Esophagus squamous epithelium (tissue), 5 donors: Measurements from ENCODE around the gene ACER3. TPM values are rescaled to one million over a fixed set of nuclear protein-coding genes. Genes with fewer than 3 reads are reported as not detected.
A peak's percentile ranks its signal among the peaks of the same experiment; 100 is the strongest.

Source experiments
- DNase-seq: peaks from one replicate; lab custom pipeline; 2025; lab: John Stamatoyannopoulos, UW
- H3K27ac ChIP-seq, 4 donors: fragments of 200-600 bp; sonication (generic); one replicate each; pipeline ENCODE4 v1.5.1; 2016 to 2019; ENCODE audit warnings: mild to moderate bottlenecking in 1 of 4
- H3K27me3 ChIP-seq, 4 donors: fragments of 200-600 bp; sonication (generic); 1 replicate in 3 of 4; 2 replicates in 1 of 4; pipeline versions ENCODE4 v1.5.1 to v1.6.0; 2017 to 2021; ENCODE audit warnings: antibody characterized with exemption in 1 of 4
- H3K36me3 ChIP-seq, 3 donors: fragments of 200-600 bp; sonication (generic); one replicate each; pipeline ENCODE4 v1.5.1; 2016 to 2019
- H3K4me1 ChIP-seq, 3 donors: fragments of 200-600 bp; sonication (generic); one replicate each; pipeline ENCODE4 v1.5.1; 2017 to 2019
- H3K4me3 ChIP-seq, 4 donors: fragments of 200-600 bp; sonication (generic); 1 replicate in 3 of 4; 2 replicates in 1 of 4; pipeline ENCODE4 v1.5.1; 2016 to 2019; ENCODE audit warnings: mild to moderate bottlenecking in 2 of 4, moderate library complexity in 1 of 4
- H3K9me3 ChIP-seq, 3 donors: fragments of 200-600 bp; sonication (generic); one replicate each; pipeline ENCODE4 v1.5.1; 2016 to 2019
- POLR2A ChIP-seq, 4 donors: fragments of 450-650 bp; IDR thresholded peaks; one replicate each; pipeline ENCODE4 v1.6.1; 2017; ENCODE audit warnings: antibody characterized with exemption in 4 of 4, mild to moderate bottlenecking in 4 of 4, moderate library complexity in 3 of 4
- WGBS, 2 donors: methylation state at CpG; one replicate each; pipeline ENCODE4 v1.1.5; 2018; 5-methylcytosine and 5-hydroxymethylcytosine counted together
- intact Hi-C: fragments of 100-400 bp; cut with DNase I; formaldehyde crosslinking; loops from one replicate; pipeline ENCODE4 v1.15.0; 2022
- total RNA-seq, 4 donors: library from RNA; depleted of rRNA; stranded (reverse); fragments of >200 nt; gene quantifications; one replicate each; pipeline ENCODE4 v1.1.0, GENCODE V29; 2016
- TF ChIP-seq, protein P1 (sequence below), 6 experiments: fragments of 450-650 bp in 4 of 6; fragments of 200-600 bp in 2 of 6; sonication (generic) in 2 of 6; IDR thresholded peaks; one replicate each; pipeline ENCODE4 v1.5.1; 2016 to 2019; ENCODE audit warnings: antibody characterized with exemption in 6 of 6, mild to moderate bottlenecking in 4 of 6, moderate library complexity in 4 of 6
- donor health status: DM: yes; HTN: yes; CAD: no.

Gene ACER3
- total RNA-seq, 4 donors from 2014 or later = 9.9 to 34.2 (median 23.3) TPM

DNA sequence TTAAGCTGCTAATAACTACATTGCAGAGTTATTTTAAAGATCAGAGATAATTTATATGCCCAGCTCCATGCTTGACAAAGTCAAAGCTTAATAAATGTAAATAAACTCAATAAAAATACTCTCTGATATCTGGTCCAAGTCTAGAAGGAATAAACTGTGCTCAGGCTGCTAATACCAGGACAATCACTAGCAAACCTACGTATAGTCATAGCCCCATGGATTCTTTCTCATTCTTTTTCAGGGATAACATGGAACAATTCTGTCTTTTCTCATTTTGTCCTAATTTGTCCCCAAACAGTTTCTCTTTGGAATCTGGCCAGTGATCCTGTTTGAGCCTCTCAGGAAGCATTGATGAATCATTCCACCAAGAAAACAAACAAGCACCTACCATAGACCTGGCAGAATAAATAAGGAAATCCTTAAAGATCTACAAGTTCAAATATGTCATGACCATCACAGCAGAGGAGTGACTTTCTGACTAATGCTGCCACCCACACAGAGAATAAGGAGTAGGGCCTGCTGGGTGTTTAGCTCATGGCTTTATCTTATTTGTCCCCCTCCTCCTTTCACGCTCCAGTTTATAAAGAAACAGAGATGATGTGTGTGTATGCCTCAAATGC, 159.4 kb downstream of the ACER3 start:
- 36 to 50% methylated on average over 2 of the region's 2 CpGs for WGBS, 2 donors
- Histone ChIP-seq H3K36me3 (peaks cover 0 to 10% (median 0%) of the 10 kb centered on the region in 3 donors), H3K9me3 (no peaks in the 10 kb centered on the region), H3K27me3 (no peaks in the 10 kb centered on the region), H3K4me3 (no peak overlapping the region), H3K4me1 (peaks cover 0 to 36% (median 0%) of the 10 kb centered on the region in 3 donors), H3K27ac (peak overlapping the region in 3 of 4 donors; percentile 53 to 77 (median 76))
- DNase-seq = no peak
- intact Hi-C loops = no loop called here
- no peak for TF ChIP-seq POLR2A (IDR thresholded peaks at IDR 0.05)
- TF ChIP-seq, protein P1, sequence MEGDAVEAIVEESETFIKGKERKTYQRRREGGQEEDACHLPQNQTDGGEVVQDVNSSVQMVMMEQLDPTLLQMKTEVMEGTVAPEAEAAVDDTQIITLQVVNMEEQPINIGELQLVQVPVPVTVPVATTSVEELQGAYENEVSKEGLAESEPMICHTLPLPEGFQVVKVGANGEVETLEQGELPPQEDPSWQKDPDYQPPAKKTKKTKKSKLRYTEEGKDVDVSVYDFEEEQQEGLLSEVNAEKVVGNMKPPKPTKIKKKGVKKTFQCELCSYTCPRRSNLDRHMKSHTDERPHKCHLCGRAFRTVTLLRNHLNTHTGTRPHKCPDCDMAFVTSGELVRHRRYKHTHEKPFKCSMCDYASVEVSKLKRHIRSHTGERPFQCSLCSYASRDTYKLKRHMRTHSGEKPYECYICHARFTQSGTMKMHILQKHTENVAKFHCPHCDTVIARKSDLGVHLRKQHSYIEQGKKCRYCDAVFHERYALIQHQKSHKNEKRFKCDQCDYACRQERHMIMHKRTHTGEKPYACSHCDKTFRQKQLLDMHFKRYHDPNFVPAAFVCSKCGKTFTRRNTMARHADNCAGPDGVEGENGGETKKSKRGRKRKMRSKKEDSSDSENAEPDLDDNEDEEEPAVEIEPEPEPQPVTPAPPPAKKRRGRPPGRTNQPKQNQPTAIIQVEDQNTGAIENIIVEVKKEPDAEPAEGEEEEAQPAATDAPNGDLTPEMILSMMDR (IDR thresholded peaks at IDR 0.05) = no peak

DNA sequence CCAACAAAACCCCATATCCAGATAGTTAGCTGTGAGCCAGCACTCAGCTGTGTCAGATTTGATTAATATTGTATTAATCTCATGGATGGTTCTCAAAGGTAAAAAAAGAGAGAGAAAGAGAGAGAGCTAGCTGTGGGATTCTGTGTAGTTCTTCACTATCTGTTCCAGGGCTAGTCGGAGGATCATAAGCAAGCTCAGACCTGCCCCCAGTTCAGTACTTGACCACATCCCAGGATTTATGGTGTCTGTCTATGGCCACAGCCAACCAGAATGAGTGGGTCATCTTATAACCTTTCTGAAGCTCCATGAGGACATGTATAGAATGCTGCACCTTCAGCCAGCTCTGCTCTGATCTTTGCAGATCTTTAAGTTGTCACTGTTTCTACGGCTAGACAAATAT, 160.0 kb downstream of the ACER3 start:
- WGBS, 2 donors = 53 to 63% methylated on average over 2 of the region's 2 CpGs
- DNase-seq = no peak
- Histone ChIP-seq H3K36me3 (peaks cover 0 to 10% (median 0%) of the 10 kb centered on the region in 3 donors), H3K4me3 (no peak overlapping the region), H3K9me3 (no peaks in the 10 kb centered on the region), H3K27ac (peak overlapping the region in 3 of 4 donors; percentile 10 to 77 (median 76)), H3K27me3 (no peaks in the 10 kb centered on the region), H3K4me1 (peaks cover 0 to 30% (median 0%) of the 10 kb centered on the region in 3 donors)
- no peak for TF ChIP-seq POLR2A (IDR thresholded peaks at IDR 0.05)
- TF ChIP-seq, protein P1 (IDR thresholded peaks at IDR 0.05) = no peak
- intact Hi-C loops = no loop called here

DNA sequence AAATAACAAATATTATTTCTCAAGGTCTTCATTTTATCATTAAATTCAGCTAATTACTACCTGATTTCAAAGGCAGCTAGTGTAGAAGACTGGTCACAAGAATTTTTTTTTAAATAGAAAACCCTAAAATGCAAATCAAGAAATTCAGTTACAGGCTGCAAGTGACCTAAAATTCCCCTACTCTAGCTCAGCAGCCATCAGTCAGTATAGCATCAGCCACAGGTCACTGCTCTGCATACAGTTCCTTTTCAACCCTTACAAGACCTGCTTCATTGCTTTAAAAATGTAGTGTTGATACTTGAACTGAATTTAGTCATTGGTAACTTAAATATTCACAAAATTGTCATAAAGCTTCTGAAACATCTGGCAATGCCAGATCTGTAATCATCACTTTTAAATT, 164.0 kb downstream of the ACER3 start:
- Histone ChIP-seq H3K27me3 (peaks cover 0 to 5% (median 0%) of the 10 kb centered on the region in 4 donors), H3K27ac (no peak overlapping the region), H3K4me3 (no peak overlapping the region), H3K36me3 (peaks cover 0 to 10% (median 0%) of the 10 kb centered on the region in 3 donors), H3K9me3 (no peaks in the 10 kb centered on the region), H3K4me1 (peaks cover 0 to 34% (median 0%) of the 10 kb centered on the region in 3 donors)
- DNase-seq = no peak
- no peak for TF ChIP-seq POLR2A (IDR thresholded peaks at IDR 0.05)
- TF ChIP-seq, protein P1 (IDR thresholded peaks at IDR 0.05) = no peak
- intact Hi-C loops = no loop called here

DNA sequence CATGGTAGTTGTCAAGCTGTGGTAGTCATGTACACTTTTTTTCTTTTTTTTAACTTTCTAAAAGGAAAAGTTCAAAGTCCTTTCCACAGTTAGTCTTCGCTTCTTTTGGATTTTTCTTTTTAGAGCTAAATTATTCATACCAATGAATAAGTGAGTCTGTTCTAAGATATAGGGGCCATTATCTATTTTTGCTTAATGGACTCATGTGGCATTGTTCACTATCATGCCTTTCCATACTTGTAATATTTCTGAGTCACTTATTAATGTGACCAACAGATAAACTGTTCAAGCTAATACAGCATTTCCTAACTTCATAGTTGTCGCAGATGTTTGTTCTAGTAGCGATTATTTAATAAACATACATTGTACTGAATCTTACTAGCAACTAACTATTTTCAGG, 165.5 kb downstream of the ACER3 start:
- Histone ChIP-seq H3K27me3 (peaks cover 0 to 18% (median 0%) of the 10 kb centered on the region in 4 donors), H3K36me3 (peaks cover 0 to 10% (median 0%) of the 10 kb centered on the region in 3 donors), H3K4me3 (no peak overlapping the region), H3K27ac (peak overlapping the region in 3 of 4 donors; percentile 50 to 78 (median 67)), H3K9me3 (no peaks in the 10 kb centered on the region), H3K4me1 (peaks cover 0 to 34% (median 0%) of the 10 kb centered on the region in 3 donors)
- intact Hi-C loops = no loop called here
- TF ChIP-seq, protein P1 (IDR thresholded peaks at IDR 0.05) = no peak
- TF ChIP-seq POLR2A (IDR thresholded peaks at IDR 0.05) = no peak
- WGBS, 2 donors = 86 to 98% methylated on average over 3 of the region's 3 CpGs
- no peak for DNase-seq

- H3K27me3 ChIP-seq = peaks cover 0 to 23% (median 0%) of the 10 kb centered on the region in 4 donors
- DNase-seq = no peak
- peaks cover 0 to 7% (median 0%) of the 10 kb centered on the region in 3 donors for H3K36me3 ChIP-seq
- peaks cover 0 to 33% (median 0%) of the 10 kb centered on the region in 3 donors for H3K4me1 ChIP-seq
- H3K4me3 ChIP-seq = no peak overlapping the region
- no peaks in the 10 kb centered on the region for H3K9me3 ChIP-seq
- intact Hi-C loops = no loop called here
- 93 to 97% methylated on average over 2 of the region's 2 CpGs for WGBS, 2 donors
- peak overlapping the region in 3 of 4 donors; percentile 50 to 78 (median 67) for H3K27ac ChIP-seq
- no peak for TF ChIP-seq POLR2A (IDR thresholded peaks at IDR 0.05)
- TF ChIP-seq, protein P1 (IDR thresholded peaks at IDR 0.05) = no peak
Observed at GRCh38 chr11:77026743-77027142, 166.0 kb downstream of the ACER3 start.
